ENCODE data around the gene FBXW5. TPM values are rescaled to one million over a fixed set of nuclear protein-coding genes. Genes with fewer than 3 reads are reported as not detected.

Gene FBXW5, protein sequence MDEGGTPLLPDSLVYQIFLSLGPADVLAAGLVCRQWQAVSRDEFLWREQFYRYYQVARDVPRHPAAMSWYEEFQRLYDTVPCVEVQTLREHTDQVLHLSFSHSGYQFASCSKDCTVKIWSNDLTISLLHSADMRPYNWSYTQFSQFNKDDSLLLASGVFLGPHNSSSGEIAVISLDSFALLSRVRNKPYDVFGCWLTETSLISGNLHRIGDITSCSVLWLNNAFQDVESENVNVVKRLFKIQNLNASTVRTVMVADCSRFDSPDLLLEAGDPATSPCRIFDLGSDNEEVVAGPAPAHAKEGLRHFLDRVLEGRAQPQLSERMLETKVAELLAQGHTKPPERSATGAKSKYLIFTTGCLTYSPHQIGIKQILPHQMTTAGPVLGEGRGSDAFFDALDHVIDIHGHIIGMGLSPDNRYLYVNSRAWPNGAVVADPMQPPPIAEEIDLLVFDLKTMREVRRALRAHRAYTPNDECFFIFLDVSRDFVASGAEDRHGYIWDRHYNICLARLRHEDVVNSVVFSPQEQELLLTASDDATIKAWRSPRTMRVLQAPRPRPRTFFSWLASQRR
- total RNA-seq (10 to 100 TPM; 93.1 TPM), polyA plus RNA-seq (10 to 100 TPM; 62.9 to 92.1 (median 83.7) TPM), total RNA-seq (40.4 to 152 (median 121) reads per million in 6 experiments)

GRCh38 chr9:136944519-136945332 lies at the start of gene FBXW5, which contains the start of gene C8G:
Gene FBXW5 (minus strand): TSS chr9:136944738. CDS start chr9:136944083, 655 bp downstream.
Gene C8G (plus strand): TSS chr9:136945243. CDS start chr9:136945321, 78 bp downstream.
- ATAC-seq (peak; percentile 77 to 87), DNase-seq (peak; percentile 88 to 96 (median 94))
- H3K36me3 Mint-ChIP-seq: peaks cover 0 to 14% (median 0%) of the 10 kb centered on the region in 3 donors
- H3K4me1 Mint-ChIP-seq: peaks cover 5 to 32% (median 14%) of the 10 kb centered on the region in 4 donors
- POLR2A ChIA-PET: interaction anchor here (0.7 to 9.5 kb wide), 20 partner anchors 15 to 406 kb away, joined by 3 to 113 read pairs (median 4); partner anchors contain the start of genes ABCA2, CLIC3, EDF1 and PAXX
- peak within 1 kb of the TSS; percentile 72 to 92 (median 82) for H3K4me3 Mint-ChIP-seq
- H3K27me3 Mint-ChIP-seq: no peaks in the 10 kb centered on the region
- peak within 1 kb of the TSS in 9 of 10 donors; percentile 74 to 95 (median 77) for H3K27ac Mint-ChIP-seq
- H3K9me3 Mint-ChIP-seq: no peaks in the 10 kb centered on the region

GRCh38 chr9:136992819-136993369 lies 48.4 kb upstream of the FBXW5 start:
- POLR2A ChIA-PET: interaction anchor here (0.6 to 9.3 kb wide), 21 partner anchors 9 to 248 kb away, joined by 3 to 113 read pairs (median 5); partner anchors contain the start of genes ABCA2, AJM1, C8G and EDF1
- Mint-ChIP-seq H3K27ac (peak overlapping the region; percentile 78 to 96 (median 92)), H3K27me3 (peaks cover 0 to 4% (median 0%) of the 10 kb centered on the region in 5 donors), H3K4me3 (peak overlapping the region; percentile 84 to 93 (median 88)), H3K36me3 (peaks cover 0 to 5% (median 2%) of the 10 kb centered on the region in 3 donors), H3K4me1 (peaks cover 10 to 48% (median 39%) of the 10 kb centered on the region in 4 donors), H3K9me3 (no peaks in the 10 kb centered on the region)
- peak in 1 of 10 donors; percentile 59 for DNase-seq
- ATAC-seq: no peak

DNA sequence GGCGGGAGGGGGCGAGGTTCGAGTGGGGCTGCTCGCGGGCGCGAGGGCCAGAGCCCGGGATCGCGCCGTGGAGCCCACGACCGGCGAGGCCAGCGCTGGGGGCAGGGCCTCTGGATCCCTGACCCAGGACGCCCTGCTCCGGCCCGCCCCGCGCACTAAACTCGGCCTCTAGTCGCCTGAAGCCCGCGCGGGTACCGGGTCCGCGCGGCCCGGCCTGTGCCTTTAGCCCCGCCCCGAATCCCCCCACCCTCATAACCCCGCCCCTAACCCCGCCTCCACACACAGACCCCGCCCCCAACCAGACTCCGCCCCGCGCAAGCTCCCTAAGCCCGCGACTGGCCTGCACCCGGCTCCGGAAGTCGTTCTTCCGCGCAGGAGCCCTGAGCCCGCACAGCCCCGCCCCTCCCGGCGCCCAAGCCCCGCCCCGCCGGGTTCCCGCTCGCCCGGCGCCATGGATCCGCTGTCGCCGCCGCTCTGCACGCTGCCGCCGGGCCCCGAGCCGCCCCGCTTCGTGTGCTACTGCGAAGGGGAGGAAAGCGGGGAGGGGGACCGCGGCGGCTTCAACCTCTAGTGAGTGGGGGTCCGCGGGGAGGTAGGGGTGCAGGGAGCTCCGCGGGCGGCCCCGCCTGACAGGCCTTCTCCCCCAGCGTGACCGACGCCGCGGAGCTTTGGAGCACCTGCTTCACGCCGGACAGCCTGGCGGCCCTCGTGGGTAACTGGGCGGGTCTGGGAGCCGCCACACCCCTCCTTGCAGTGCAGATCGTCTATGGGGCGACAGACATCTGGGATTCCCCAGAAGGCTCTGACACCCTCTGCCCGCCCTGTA lies 47.7 kb upstream of the FBXW5 start, which contains the start of gene PAXX:
PAXX (plus strand) TSS at position 430 of the 826 bp plus-strand sequence; CDS start at position 452, 22 bp downstream.
- DNase-seq (peak; percentile 86 to 97 (median 92)), ATAC-seq (peak; percentile 80 to 83)
- POLR2A ChIA-PET: interaction anchor here (0.6 to 9.3 kb wide), 24 partner anchors 9 to 231 kb away, joined by 3 to 113 read pairs (median 6); partner anchors contain the start of genes ABCA2, AJM1, C8G and EDF1
- Mint-ChIP-seq H3K4me1 (peaks cover 7 to 42% (median 34%) of the 10 kb centered on the region in 4 donors), H3K27me3 (peaks cover 0 to 7% (median 0%) of the 10 kb centered on the region in 5 donors), H3K27ac (peak within 1 kb of the TSS; percentile 78 to 96 (median 92)), H3K4me3 (peak within 1 kb of the TSS; percentile 84 to 93 (median 88)), H3K36me3 (peaks cover 0 to 5% (median 2%) of the 10 kb centered on the region in 3 donors), H3K9me3 (no peaks in the 10 kb centered on the region)

GRCh38 chr9:136990242-136990911 lies 45.8 kb upstream of the FBXW5 start:
- no peak for DNase-seq
- Mint-ChIP-seq H3K9me3 (no peaks in the 10 kb centered on the region), H3K27me3 (peaks cover 0 to 11% (median 0%) of the 10 kb centered on the region in 5 donors)

DNA sequence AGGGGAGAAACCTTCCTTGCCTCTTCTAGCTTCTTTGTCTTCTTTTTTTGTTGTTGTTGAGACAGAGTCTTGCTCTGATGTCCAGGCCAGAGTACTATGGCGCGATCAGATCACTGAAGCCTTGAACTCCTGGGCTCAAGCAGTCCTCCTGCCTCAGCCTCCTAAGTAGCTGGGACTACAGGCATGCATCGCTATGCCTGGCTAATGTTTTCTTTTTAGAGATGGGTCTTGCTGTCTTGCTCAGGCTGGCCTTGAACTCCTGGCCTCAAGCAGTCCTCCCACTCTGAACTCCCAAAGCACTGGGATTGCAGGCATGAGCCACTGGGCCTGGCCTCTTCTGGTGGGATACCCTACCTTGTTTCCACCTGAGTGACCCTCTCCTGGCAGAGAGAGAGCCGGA lies 44.3 kb upstream of the FBXW5 start:
- POLR2A ChIA-PET: interaction anchor here (0.6 to 1.3 kb wide), 3 partner anchors 8 to 34 kb away, joined by 4 to 5 read pairs (median 4); partner anchors contain the start of gene CLIC3
- H3K27ac Mint-ChIP-seq: peak overlapping the region in 1 of 10 donors; percentile 70
- H3K27me3 Mint-ChIP-seq: peaks cover 2 to 14% (median 7%) of the 10 kb centered on the region in 5 donors
- peaks cover 10 to 31% (median 25%) of the 10 kb centered on the region in 4 donors for H3K4me1 Mint-ChIP-seq
- no peak for ATAC-seq
- H3K9me3 Mint-ChIP-seq: no peaks in the 10 kb centered on the region
- DNase-seq: no peak
- no peak overlapping the region for H3K4me3 Mint-ChIP-seq
- peaks cover 0 to 4% (median 2%) of the 10 kb centered on the region in 3 donors for H3K36me3 Mint-ChIP-seq

More at GRCh38 chr9:136990242-136990911, 45.8 kb upstream of the FBXW5 start:
- peaks cover 7 to 29% (median 23%) of the 10 kb centered on the region in 4 donors for H3K4me1 Mint-ChIP-seq
- peak overlapping the region; percentile 56 to 91 (median 84) for H3K4me3 Mint-ChIP-seq
- no peak for ATAC-seq
- POLR2A ChIA-PET: interaction anchor here (4.1 to 9.3 kb wide), 2 partner anchors 14 to 43 kb away, joined by 45 to 113 read pairs; partner anchors contain the start of genes C8G, FBXW5 and PTGDS
- H3K27ac Mint-ChIP-seq: peak overlapping the region in 7 of 10 donors; percentile 11 to 87 (median 74)
- peaks cover 0 to 5% (median 2%) of the 10 kb centered on the region in 3 donors for H3K36me3 Mint-ChIP-seq

DNA sequence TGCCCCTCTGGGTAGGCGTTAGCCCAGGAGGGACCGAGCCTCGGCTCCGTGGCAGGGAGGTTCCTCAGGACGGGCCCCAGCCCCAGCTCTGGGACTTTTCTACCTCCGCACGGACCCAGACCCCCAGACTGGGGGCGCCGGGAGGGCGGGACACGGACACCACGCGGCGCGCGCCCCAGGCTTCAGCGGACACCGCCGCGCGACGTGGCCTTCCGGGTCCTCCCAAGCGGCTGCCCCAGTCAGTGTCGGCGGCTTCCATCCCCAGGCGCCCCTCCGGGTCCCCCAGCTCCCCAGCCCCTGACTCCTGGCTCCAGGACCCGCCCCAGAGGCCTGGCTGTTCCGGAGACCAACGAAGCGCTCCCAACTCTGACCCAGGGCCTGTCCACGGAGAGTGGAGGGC lies 41.3 kb upstream of the FBXW5 start:
- Mint-ChIP-seq H3K4me3 (peak overlapping the region in 5 of 10 donors; percentile 29 to 79 (median 46)), H3K4me1 (peaks cover 3 to 13% (median 10%) of the 10 kb centered on the region in 4 donors), H3K27me3 (peaks cover 3 to 27% (median 13%) of the 10 kb centered on the region in 5 donors), H3K27ac (no peak overlapping the region), H3K9me3 (no peaks in the 10 kb centered on the region), H3K36me3 (no peaks in the 10 kb centered on the region)
- ATAC-seq (peak in 1 of 2 donors; percentile 15), DNase-seq (no peak)
- POLR2A ChIA-PET: interaction anchor here (1.0 to 1.7 kb wide), 5 partner anchors 9 to 40 kb away, joined by 3 to 6 read pairs (median 5); partner anchors contain the start of genes LCN12 and PTGDS

GRCh38 chr9:136985027-136985602 lies 40.6 kb upstream of the FBXW5 start:
- Mint-ChIP-seq H3K4me1 (peaks cover 3 to 9% (median 8%) of the 10 kb centered on the region in 4 donors), H3K27ac (no peak overlapping the region), H3K36me3 (no peaks in the 10 kb centered on the region), H3K27me3 (peaks cover 3 to 27% (median 13%) of the 10 kb centered on the region in 5 donors), H3K4me3 (peak overlapping the region in 7 of 10 donors; percentile 24 to 84 (median 63)), H3K9me3 (no peaks in the 10 kb centered on the region)
- DNase-seq (no peak), ATAC-seq (peak; percentile 71 to 73)
- POLR2A ChIA-PET: interaction anchor here (1.5 to 1.7 kb wide), 3 partner anchors 8 to 34 kb away, joined by 5 to 6 read pairs (median 5); partner anchors contain the start of gene PTGDS

DNA sequence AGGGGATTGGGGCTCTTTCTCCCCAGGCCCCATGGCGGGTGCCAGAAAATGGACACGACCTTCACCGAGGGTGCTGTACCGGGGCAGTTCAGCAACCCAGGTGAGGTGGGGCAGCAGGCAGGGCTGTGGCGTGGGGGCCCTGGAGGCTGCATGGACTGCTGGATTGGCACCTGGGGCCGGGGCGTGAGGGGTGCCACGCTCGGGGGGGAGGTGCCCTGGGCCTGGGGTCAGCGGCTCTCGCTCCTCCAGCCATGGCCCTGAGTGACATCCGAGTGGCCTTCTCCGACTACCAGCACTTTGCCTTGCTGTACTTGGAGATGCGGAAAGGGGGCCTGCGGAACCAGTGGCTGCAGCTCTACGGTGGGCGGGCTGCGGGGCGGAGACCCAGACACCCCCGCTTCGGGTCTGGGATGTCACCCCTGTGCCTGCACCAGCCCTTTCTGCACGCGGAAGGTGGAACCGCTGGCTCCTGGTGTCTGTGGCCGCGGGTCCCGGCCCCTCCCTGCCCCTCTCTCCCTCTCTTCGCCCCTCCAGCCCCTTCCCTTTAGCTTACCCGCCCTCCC lies 40.0 kb upstream of the FBXW5 start:
- DNase-seq: no peak
- Mint-ChIP-seq H3K27me3 (peaks cover 3 to 27% (median 13%) of the 10 kb centered on the region in 5 donors), H3K4me1 (peaks cover 3 to 9% (median 8%) of the 10 kb centered on the region in 4 donors), H3K9me3 (no peaks in the 10 kb centered on the region), H3K4me3 (peak overlapping the region in 7 of 10 donors; percentile 24 to 84 (median 63)), H3K27ac (no peak overlapping the region), H3K36me3 (no peaks in the 10 kb centered on the region)
- POLR2A ChIA-PET: interaction anchor here (1.5 to 1.7 kb wide), 3 partner anchors 8 to 34 kb away, joined by 5 to 6 read pairs (median 5); partner anchors contain the start of gene PTGDS
- peak; percentile 64 to 68 for ATAC-seq

- H3K27me3 Mint-ChIP-seq: peaks cover 3 to 27% (median 13%) of the 10 kb centered on the region in 5 donors
- no peaks in the 10 kb centered on the region for H3K36me3 Mint-ChIP-seq
- no peak for ATAC-seq
- peak overlapping the region in 9 of 10 donors; percentile 1 to 73 (median 34) for H3K4me3 Mint-ChIP-seq
- H3K4me1 Mint-ChIP-seq: peaks cover 3 to 9% (median 8%) of the 10 kb centered on the region in 4 donors
- DNase-seq: no peak
- POLR2A ChIA-PET: no interaction called here
- H3K9me3 Mint-ChIP-seq: no peaks in the 10 kb centered on the region
- peak overlapping the region in 2 of 10 donors; percentile 13 to 31 for H3K27ac Mint-ChIP-seq
These were observed 39.2 kb upstream of the FBXW5 start for GRCh38 chr9:136983656-136984314.

All from naive thymus-derived CD8-positive, alpha-beta T cell (primary cell).